ENCODE results near the gene KRT12. TPM values are rescaled to one million over a fixed set of nuclear protein-coding genes. Genes with fewer than 3 reads are reported as not detected.

The KRT12 gene
- total RNA-seq, 1 donor from 2014 or later: not detected

DNA sequence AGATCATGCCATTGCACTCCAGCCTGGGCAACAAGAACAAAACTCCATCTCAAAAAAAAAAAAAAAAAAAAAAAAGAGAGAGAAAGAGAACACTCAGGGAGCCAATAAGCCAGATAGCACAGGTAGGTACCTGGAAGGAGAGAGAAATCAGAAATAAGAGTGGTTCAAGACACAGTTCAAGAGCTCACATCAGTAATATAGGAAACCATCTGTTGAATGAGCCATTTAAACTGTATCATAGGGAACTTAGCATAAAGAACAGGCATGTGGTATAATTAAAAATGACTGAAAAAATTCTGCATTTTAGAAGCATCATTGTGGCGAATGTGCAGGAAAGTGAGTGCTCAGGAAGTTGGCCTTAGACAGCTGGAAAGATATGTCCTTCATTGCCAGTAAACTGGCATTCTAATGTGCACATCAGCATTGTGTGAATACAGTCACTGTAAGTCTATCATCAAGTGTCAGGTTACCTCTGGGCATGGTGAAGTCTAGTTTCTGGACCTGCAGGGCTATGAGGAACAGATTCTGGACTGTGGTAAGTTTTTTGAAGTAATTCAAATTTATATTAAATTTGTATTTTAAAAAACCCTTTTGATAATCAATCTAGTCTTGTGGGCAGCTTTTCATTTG lies 20.4 kb downstream of the KRT12 start:
- TF ChIP-seq CTCF (IDR thresholded peaks at IDR 0.05; ENCODE audit: partially characterized antibody, unreplicated experiment): no peak
- Mint-ChIP-seq H3K9me3 (ENCODE audit: unreplicated experiment) (no peaks in the 10 kb centered on the region), H3K27ac (ENCODE audit: unreplicated experiment) (no peak overlapping the region), H3K36me3 (ENCODE audit: unreplicated experiment) (no peaks in the 10 kb centered on the region), H3K4me1 (ENCODE audit: low read depth, unreplicated experiment) (no peaks in the 10 kb centered on the region), H3K4me3 (ENCODE audit: unreplicated experiment) (no peak overlapping the region), H3K27me3 (ENCODE audit: unreplicated experiment) (no peaks in the 10 kb centered on the region)
- no peak for DNase-seq

DNA sequence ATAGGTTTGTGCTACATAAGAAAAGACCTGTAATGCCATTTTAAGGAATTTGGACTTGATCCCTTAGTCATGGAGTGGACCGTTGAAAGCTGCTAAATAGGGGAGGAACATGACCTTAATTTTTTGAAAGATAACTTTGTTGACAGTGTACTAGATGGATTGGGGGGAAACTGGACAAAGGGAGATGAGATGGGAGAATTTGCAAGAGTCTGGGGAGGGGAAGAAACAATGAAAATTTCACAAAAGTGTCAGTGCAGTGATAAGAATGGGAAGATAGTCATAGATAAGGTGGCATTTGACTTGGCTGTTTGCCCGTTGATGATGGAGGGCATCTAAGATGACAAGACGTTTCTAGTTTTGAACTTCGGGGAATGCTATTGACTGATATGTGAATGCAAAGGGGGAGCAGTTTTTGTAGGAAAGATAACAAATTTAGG lies 22.3 kb downstream of the KRT12 start:
- DNase-seq: no peak
- TF ChIP-seq CTCF (IDR thresholded peaks at IDR 0.05; ENCODE audit: partially characterized antibody, unreplicated experiment): no peak
- H3K4me3 Mint-ChIP-seq (ENCODE audit: unreplicated experiment): no peak overlapping the region
- no peak overlapping the region for H3K27ac Mint-ChIP-seq (ENCODE audit: unreplicated experiment)
- H3K4me1 Mint-ChIP-seq (ENCODE audit: low read depth, unreplicated experiment): no peaks in the 10 kb centered on the region
- H3K36me3 Mint-ChIP-seq (ENCODE audit: unreplicated experiment): no peaks in the 10 kb centered on the region
- H3K9me3 Mint-ChIP-seq (ENCODE audit: unreplicated experiment): no peaks in the 10 kb centered on the region
- no peaks in the 10 kb centered on the region for H3K27me3 Mint-ChIP-seq (ENCODE audit: unreplicated experiment)

DNA sequence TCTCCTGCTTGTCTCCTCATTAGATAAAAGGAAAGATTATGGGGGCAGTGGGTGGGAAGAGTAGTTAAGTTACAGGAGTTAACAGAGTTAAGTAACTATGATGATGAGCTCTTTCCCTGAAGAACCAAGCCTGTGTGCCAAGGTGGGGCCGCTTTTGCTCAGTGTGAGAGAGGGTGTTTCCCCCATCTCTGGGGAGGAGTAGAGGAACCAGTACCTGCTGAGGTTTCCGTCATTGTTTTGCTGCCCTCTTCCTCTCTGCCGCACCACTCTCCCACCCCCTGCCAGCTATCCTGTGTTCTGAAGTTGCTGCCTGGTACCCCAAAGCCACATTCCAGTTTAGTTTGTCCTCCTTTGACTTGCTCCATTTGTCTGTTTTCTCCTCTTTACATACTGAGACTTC lies 23.8 kb downstream of the KRT12 start:
- no peak overlapping the region for H3K27ac Mint-ChIP-seq (ENCODE audit: unreplicated experiment)
- DNase-seq: no peak
- TF ChIP-seq CTCF (IDR thresholded peaks at IDR 0.05; ENCODE audit: partially characterized antibody, unreplicated experiment): no peak
- H3K27me3 Mint-ChIP-seq (ENCODE audit: unreplicated experiment): no peaks in the 10 kb centered on the region
- H3K4me1 Mint-ChIP-seq (ENCODE audit: low read depth, unreplicated experiment): no peaks in the 10 kb centered on the region
- no peaks in the 10 kb centered on the region for H3K36me3 Mint-ChIP-seq (ENCODE audit: unreplicated experiment)
- H3K4me3 Mint-ChIP-seq (ENCODE audit: unreplicated experiment): no peak overlapping the region
- H3K9me3 Mint-ChIP-seq (ENCODE audit: unreplicated experiment): no peaks in the 10 kb centered on the region

GRCh38 chr17:40841246-40841645 lies 25.8 kb downstream of the KRT12 start:
- Mint-ChIP-seq H3K4me1 (ENCODE audit: low read depth, unreplicated experiment) (no peaks in the 10 kb centered on the region), H3K27me3 (ENCODE audit: unreplicated experiment) (no peaks in the 10 kb centered on the region), H3K36me3 (ENCODE audit: unreplicated experiment) (no peaks in the 10 kb centered on the region), H3K9me3 (ENCODE audit: unreplicated experiment) (no peaks in the 10 kb centered on the region), H3K4me3 (ENCODE audit: unreplicated experiment) (no peak overlapping the region), H3K27ac (ENCODE audit: unreplicated experiment) (no peak overlapping the region)
- no peak for DNase-seq
- TF ChIP-seq CTCF (IDR thresholded peaks at IDR 0.05; ENCODE audit: partially characterized antibody, unreplicated experiment): no peak

- Mint-ChIP-seq H3K27me3 (ENCODE audit: unreplicated experiment) (no peaks in the 10 kb centered on the region), H3K4me1 (ENCODE audit: low read depth, unreplicated experiment) (no peaks in the 10 kb centered on the region), H3K9me3 (ENCODE audit: unreplicated experiment) (no peaks in the 10 kb centered on the region), H3K36me3 (ENCODE audit: unreplicated experiment) (no peaks in the 10 kb centered on the region), H3K27ac (ENCODE audit: unreplicated experiment) (no peak overlapping the region), H3K4me3 (ENCODE audit: unreplicated experiment) (no peak overlapping the region)
- TF ChIP-seq CTCF (IDR thresholded peaks at IDR 0.05; ENCODE audit: partially characterized antibody, unreplicated experiment): no peak
- no peak for DNase-seq
These were observed 27.8 kb downstream of the KRT12 start for GRCh38 chr17:40839194-40839593.

All from glutamatergic neuron (in vitro differentiated cells).